Measurements from ENCODE around the gene JAG2. TPM values are rescaled to one million over a fixed set of nuclear protein-coding genes. Genes with fewer than 3 reads are reported as not detected.

JAG2 gene
- total and polyA plus RNA-seq, 2 of the 4 experiments (the other 2 are of a cell fraction) = 0.18 to 0.58 TPM

DNA sequence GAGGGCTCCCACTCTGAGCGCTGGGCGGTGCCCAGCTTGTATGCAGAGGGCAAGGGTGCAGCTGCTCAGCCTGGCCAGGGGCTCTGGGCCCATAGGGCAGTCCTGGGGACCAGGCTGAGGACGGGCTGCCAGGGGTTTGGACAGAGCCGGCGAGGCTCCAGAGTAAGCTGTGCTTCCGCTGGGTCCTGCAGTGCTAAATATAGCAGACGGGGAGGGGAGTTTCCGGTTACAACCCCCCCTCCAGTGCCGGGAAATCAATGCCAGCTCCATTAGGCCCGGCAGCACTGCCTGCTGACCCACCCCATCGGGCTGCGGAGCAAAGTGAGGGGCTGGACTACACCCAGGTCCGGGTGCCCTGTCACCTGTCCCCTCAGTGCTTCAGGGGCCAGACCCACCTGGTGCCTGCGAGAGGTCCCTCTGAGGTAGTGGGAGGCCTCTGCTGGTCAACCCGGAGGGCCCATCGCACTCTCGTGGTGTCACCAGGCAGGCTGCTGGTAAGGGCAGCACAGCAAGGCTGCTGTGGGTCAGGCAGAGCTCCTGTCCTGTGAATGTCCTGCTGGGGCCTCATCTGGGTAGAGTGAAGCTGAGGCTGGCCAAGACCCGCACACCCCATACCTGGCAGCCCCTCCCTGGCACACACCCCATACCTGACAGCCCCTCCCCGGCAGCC, 2.6 kb upstream of the JAG2 start:
- CTCF ChIA-PET = no interaction called here
- intact Hi-C loops (cut with micrococcal nuclease) (no loop called here), in situ Hi-C loops (cut with MboI; ENCODE audit: low sequenced_read_pairs) (no loop called here), dilution Hi-C loops (cut with HindIII; ENCODE audit: low sequenced_read_pairs, unreplicated experiment) (no loop called here)
- no peaks in the 10 kb centered on the region for H3K9me1 ChIP-seq (ENCODE audit: insufficient read depth, low read length)
- H2AFZ ChIP-seq (replicated peaks; ENCODE audit: low read length, poor library complexity) = no peak overlapping the region
- BruUV-seq (replicated peaks) = no TSS peak
- no peak overlapping the region for H2BK20ac ChIP-seq (ENCODE audit: low read depth, low read length)
- no peaks in the 10 kb centered on the region for H3K79me1 ChIP-seq (ENCODE audit: low read depth in 1 of 2, low read length in 2 of 2)
- H4K20me1 ChIP-seq (ENCODE audit: insufficient read depth, low read length) = no peaks in the 10 kb centered on the region; the same call in 1 of the 2 replicates
- H2AK5ac ChIP-seq (ENCODE audit: low read depth, low read length) = no peak overlapping the region
- no peak overlapping the region for H4K91ac ChIP-seq (ENCODE audit: insufficient read depth, low read depth, low read length)
- H3K4me2 ChIP-seq (ENCODE audit: low read depth, low read length) = no peak overlapping the region
- no peak overlapping the region for H2BK5ac ChIP-seq (ENCODE audit: low read depth, low read length, poor library complexity, severe bottlenecking)
- no peak overlapping the region for H3K4me3 ChIP-seq (ENCODE audit: insufficient read depth, low read depth, low read length)
- H3K14ac ChIP-seq (replicated peaks; ENCODE audit: low read depth, low read length) = no peak overlapping the region
- no peak overlapping the region for H4K5ac ChIP-seq (ENCODE audit: low read depth, low read length)
- no peak overlapping the region for H2BK15ac ChIP-seq (ENCODE audit: low read depth, low read length)
- no peak overlapping the region for H3K4ac ChIP-seq (ENCODE audit: low read depth, low read length)
- POLR2A ChIA-PET (ENCODE audit: unreplicated experiment) = no interaction called here
- H3K4me1 ChIP-seq (ENCODE audit: control insufficient read depth, insufficient read depth, low read length) = peaks cover 5% of the 10 kb centered on the region; the same call in 1 of the 2 replicates
- no peaks in the 10 kb centered on the region for H3K9me3 ChIP-seq (ENCODE audit: control insufficient read depth, insufficient read depth, low read length)
- no peak overlapping the region for H3K23ac ChIP-seq (ENCODE audit: low read depth, low read length)
- H3K27me3 ChIP-seq (ENCODE audit: control insufficient read depth, insufficient read depth, low read length) = peaks cover 47% of the 10 kb centered on the region
- DNase-seq (no peak), ATAC-seq (ENCODE audit: low read depth) (no peak)
- no peak overlapping the region for H3K9ac ChIP-seq (ENCODE audit: low read depth, low read length)
- no peak overlapping the region for H2AK9ac ChIP-seq (replicated peaks; ENCODE audit: low read depth, low read length, poor library complexity)
- 44% methylated on average over 3 of the region's 19 CpGs; no CpG with 5 or more reads in 1 of the 2 experiments for WGBS, 2 experiments (ENCODE audit: extremely low coverage in 2 of 2, insufficient read length in 1 of 2)
- TF ChIP-seq CEBPB (IDR thresholded peaks at IDR 0.05; ENCODE audit: low read depth, low read length) (no peak), RAD21 (IDR thresholded peaks at IDR 0.05; ENCODE audit: low read length) (no peak), RCOR1 (IDR thresholded peaks at IDR 0.05; ENCODE audit: insufficient replicate concordance, low read length) (no peak), MXI1 (IDR thresholded peaks at IDR 0.05; ENCODE audit: borderline replicate concordance, low read depth, low read length) (no peak), CHD1 (IDR thresholded peaks at IDR 0.05; ENCODE audit: low read depth, low read length) (no peak), NFE2L2 (IDR thresholded peaks at IDR 0.05; ENCODE audit: low read depth, low read length) (no peak), SMC3 (IDR thresholded peaks at IDR 0.05; ENCODE audit: low read depth, low read length) (no peak), FOS (IDR thresholded peaks at IDR 0.05; ENCODE audit: low read depth, low read length) (no peak), BHLHE40 (IDR thresholded peaks at IDR 0.05; ENCODE audit: low read depth, low read length) (no peak), CTCF (conservative IDR thresholded peaks at IDR 0.05; ENCODE audit: low read depth, low read length) (no peak), RFX5 (IDR thresholded peaks at IDR 0.05; ENCODE audit: low read depth, low read length) (no peak), MAZ (IDR thresholded peaks at IDR 0.05; ENCODE audit: borderline replicate concordance, low read depth, low read length) (no peak), POLR2A (IDR thresholded peaks at IDR 0.05; ENCODE audit: low read depth, low read length) (no peak), ELK1 (IDR thresholded peaks at IDR 0.05; ENCODE audit: borderline replicate concordance, low read depth, low read length) (no peak), MAFK (IDR thresholded peaks at IDR 0.05; ENCODE audit: low read depth, low read length) (no peak)
- TF ChIP-seq, protein P1, sequence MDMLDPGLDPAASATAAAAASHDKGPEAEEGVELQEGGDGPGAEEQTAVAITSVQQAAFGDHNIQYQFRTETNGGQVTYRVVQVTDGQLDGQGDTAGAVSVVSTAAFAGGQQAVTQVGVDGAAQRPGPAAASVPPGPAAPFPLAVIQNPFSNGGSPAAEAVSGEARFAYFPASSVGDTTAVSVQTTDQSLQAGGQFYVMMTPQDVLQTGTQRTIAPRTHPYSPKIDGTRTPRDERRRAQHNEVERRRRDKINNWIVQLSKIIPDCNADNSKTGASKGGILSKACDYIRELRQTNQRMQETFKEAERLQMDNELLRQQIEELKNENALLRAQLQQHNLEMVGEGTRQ (IDR thresholded peaks at IDR 0.05; ENCODE audit: low read depth, low read length) = no peak
- H3K36me3 ChIP-seq (ENCODE audit: control insufficient read depth, insufficient read depth, low read length) = no peaks in the 10 kb centered on the region
- no peak overlapping the region for H3K27ac ChIP-seq (ENCODE audit: insufficient read depth, low read length)
- H4K8ac ChIP-seq (ENCODE audit: low read depth in 2 of 2, low read length in 2 of 2) = no peak overlapping the region
- no peak overlapping the region for H2BK120ac ChIP-seq (ENCODE audit: low read depth, low read length)
- H3K56ac ChIP-seq (ENCODE audit: extremely low read depth, insufficient read depth, low read length) = no peak overlapping the region
- no peak overlapping the region for H3K18ac ChIP-seq (ENCODE audit: low read depth, low read length)

All from IMR-90 (cell line).